22Rv1 (cell line): ENCODE measurements around the gene EXOSC5.

Experiments
- ZFX ChIP-seq: fragments of 450-650 bp; IDR thresholded peaks from 2 replicates; pipeline ENCODE4 v1.6.1; 2017; ENCODE audit warnings: antibody characterized with exemption, borderline replicate concordance
- TF ChIP-seq, protein P1 (sequence below): fragments of 450-650 bp; IDR thresholded peaks from 2 replicates; pipeline ENCODE4 v1.5.1; 2017; ENCODE audit warnings: mild to moderate bottlenecking

DNA sequence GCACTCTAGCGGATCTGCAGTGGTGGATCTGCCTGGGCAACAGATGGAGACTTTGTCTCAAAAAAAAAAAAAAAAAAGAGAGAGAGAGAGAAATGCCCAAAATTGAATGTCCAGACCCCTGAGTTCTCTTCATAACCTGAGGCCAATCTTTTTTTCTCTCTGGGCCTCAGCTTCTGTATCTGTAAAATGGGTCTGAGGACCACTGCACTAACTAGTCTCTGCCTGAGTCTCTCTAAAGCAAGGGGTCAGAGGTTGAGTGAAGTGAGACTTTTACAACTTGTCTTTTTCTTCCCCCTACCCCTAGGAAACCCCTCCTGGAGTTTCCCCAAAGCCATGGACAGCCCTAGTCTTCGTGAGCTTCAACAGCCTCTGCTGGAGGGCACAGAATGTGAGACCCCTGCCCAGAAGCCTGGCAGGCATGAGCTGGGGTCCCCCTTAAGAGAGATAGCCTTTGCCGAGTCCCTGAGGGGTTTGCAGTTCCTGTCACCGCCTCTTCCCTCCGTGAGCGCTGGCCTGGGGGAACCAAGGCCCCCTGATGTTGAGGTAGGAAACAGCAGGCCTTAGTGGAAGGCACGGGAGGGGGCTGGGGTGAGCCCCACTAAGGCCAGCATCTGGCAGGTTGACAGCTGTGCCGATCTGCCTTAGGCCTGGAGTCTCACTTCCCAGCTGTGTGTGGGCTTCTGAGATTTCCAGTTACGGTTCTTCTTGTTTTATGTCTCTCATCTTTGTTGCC, 19.0 kb downstream of the EXOSC5 start:
- TF ChIP-seq, protein P1, sequence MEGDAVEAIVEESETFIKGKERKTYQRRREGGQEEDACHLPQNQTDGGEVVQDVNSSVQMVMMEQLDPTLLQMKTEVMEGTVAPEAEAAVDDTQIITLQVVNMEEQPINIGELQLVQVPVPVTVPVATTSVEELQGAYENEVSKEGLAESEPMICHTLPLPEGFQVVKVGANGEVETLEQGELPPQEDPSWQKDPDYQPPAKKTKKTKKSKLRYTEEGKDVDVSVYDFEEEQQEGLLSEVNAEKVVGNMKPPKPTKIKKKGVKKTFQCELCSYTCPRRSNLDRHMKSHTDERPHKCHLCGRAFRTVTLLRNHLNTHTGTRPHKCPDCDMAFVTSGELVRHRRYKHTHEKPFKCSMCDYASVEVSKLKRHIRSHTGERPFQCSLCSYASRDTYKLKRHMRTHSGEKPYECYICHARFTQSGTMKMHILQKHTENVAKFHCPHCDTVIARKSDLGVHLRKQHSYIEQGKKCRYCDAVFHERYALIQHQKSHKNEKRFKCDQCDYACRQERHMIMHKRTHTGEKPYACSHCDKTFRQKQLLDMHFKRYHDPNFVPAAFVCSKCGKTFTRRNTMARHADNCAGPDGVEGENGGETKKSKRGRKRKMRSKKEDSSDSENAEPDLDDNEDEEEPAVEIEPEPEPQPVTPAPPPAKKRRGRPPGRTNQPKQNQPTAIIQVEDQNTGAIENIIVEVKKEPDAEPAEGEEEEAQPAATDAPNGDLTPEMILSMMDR = no peak
- TF ChIP-seq ZFX = no peak
